Limb (tissue), 2 donors: Measurements from ENCODE around the gene COL5A3.
A peak's percentile ranks its signal among the peaks of the same experiment; 100 is the strongest.
"Not testable (repeated sequence)": the region's sequence is repeated elsewhere in the genome, so short reads cannot be mapped to it uniquely, and the experiment has no call there.

ENCODE experiments used
- DNase-seq, 2 donors: peaks; one replicate each; pipeline ENCODE4 v3.0.0-alpha.2; 2016; ENCODE audit errors: extremely low spot score in 2 of 2

COL5A3 gene

DNA sequence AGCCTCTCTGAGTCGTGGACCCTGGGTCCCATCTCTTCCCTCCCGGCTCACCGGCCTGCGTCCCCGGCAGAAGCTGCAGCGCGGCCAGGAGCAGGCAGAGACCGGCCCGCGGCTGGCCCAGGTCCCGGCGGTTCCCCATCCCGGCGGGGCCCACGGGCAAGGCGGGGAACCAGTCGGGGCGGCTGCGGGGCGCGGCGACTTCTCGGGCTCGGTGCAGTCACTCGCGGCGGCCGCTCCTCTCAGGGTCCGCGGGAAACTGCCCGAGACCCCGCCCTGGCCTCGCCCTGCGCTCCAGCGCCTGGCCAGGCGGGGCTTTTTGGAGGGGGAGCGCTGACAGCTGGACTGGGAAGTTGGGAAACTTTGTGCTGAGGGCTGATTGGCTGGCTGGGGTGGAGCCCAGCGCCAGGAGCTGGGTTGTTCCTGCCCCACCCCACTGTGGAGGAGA is at the start of gene COL5A3:
COL5A3 (minus strand) TSS at position 258 of the 445 bp plus-strand sequence; CDS start at position 139, 119 bp downstream.
- peak; percentile 34 to 44 for DNase-seq

DNA sequence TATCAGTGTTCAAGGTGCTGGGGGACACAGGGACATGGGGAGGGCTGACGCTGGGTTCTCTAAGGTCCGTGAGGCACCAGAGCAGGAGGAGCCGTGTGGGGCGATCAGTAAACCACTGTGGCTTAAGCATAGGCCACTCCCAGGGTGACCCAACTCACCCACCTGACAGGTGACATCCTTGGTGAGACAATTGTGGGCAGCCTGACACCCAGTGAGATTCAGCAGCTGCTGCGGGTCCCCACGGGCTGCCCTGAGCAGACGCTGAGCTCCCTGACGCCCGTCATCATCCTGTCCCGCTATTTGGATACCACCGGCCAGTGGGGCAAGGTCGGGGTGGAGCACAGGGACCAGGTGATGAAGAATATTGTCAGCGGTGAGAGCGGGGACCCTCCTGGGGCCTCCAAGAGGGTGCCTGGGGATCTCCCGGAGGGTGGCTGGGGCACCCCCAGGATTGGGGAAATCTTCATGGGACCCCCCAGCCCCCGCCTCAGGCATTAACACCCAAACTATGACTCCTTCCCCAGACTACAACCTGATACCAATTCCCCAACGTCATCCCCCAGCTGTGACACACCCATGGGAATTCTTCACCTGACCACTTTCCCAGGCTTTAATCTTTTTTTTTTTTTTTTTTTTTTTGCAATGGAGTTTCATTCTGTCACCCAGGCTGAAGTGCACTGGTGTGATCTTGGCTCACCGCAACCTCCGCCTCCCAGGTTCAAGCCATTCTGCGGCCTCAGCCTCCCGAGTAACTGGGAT is 42.5 kb upstream of the COL5A3 start:
- no peak for DNase-seq

DNA sequence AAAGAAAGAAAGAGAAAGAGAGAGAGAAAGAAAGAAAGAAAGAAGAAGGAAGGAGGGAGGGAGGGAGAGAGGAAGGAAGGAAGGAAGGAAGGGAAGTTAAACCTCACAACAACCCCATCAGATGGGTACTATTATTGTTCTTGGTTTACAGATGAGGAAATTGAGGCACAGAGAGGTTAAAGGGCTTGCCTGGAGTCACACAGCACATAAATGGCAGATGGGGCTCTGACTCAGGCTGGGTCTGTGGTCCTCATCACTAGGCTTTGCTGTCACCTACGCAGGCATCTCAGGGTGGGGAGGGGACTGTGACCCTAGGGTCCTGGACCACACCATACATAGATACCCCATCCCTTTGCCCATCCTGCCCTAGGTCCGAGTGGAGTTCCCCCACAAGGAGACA is 39.3 kb upstream of the COL5A3 start:
- no peak for DNase-seq

DNA sequence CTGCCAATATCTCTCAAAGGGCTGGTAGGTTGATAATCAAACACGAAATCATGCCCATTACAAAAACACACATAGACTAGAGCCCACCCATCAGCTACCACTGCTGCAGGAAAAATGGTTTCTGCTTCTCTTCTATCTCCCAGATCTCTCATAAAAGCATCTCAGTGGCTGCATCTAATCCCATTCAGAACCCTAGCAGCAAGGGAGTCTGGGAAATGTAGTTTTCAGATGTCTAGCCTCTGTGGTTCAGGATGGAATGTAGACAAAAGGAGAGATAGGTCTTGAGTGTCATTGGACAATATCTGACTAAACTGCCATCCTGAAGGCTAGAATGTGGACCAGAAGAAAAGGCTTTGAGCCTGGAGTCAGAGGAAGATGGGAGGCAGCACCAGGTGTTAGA is 35.1 kb upstream of the COL5A3 start:
- no peak for DNase-seq

DNA sequence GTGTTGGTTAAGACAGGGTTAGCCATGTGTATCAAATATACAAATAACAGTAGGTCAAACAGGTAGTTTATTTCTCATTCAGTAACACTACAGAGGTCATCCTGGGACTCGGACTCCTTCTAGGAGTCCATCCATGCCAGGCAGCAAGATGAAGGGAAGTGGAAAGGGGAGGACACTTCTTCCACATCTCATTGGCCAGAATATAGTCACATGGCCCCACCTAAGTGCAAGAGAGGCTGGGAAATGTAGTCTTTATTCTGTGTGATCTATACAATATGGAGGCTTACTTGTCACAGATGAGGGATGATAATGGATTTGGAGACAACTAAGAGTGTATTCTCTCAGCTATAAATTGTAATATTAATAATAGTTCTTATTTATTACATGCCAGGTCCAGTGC is 34.1 kb upstream of the COL5A3 start:
- no peak for DNase-seq

DNA sequence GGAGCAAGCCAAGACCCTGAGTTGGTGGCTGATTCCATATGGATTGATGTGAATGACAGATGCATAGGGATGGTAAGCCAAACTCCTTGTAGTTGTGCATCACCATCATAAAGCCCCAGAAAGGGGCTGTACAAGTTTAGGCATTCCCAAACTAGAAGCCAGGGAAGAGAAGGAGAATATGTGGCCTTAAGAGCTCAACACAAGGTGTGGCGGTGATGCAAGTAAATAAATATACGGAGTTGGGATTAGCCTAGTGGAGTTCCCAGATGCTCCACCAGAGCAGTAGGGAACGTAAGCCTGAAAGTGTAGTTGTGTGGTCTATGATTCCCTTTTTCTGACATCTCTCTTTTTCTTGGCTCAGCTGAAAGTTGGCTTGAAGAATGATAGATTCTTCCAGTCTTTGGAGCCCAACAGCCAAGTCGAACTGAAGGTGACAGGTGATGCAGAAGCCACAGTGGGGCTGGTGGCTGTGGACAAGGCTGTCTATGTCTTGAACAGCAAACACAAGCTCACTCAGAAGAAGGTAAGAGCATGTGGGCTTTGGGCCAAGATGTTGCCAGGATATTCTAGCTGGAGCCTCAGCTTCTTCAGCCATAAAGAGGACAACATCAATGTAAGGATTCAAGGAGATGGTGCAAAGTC is 33.1 kb upstream of the COL5A3 start:
- DNase-seq, result peak in 1 of 2 donors; percentile 29

DNA sequence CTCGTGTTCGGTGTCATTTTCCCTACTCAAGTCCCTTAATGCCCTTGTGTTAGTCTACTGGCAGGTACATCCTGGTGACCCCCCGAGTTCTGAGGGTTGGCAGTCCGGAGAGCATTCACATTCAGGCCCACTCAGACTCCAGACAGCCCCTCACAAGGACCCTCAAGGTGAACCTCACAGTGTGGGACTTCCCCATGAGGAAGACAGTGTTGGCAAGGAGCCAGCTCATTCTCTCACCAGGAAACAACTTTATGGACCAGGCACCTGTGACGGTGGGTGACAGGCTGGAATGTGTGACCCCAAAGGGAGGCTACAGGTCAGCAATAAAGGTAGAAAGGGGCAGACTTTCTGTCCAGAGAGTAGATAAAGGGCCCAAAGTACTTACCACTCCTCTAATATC is 27.5 kb upstream of the COL5A3 start:
- no peak for DNase-seq

DNA sequence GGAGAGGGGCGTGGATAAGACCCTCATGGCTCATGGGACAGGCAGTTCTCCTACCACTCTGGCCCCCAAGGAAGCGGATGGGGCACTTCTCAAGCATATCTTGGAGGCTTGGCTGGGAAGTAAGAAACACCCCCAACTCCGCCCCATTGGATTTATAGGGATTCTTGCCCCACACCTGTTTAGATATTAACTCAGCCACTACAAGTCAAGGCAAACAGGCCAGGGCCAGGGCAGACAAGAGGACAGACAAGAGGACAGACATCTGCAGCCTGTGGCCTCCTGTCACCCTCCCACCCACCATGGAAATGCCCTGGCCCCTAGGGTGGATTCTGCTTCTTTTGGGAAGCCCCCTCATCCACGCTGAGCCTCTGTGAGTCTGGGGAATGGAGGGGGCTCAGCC is 27.1 kb upstream of the COL5A3 start:
- DNase-seq, result no peak

DNA sequence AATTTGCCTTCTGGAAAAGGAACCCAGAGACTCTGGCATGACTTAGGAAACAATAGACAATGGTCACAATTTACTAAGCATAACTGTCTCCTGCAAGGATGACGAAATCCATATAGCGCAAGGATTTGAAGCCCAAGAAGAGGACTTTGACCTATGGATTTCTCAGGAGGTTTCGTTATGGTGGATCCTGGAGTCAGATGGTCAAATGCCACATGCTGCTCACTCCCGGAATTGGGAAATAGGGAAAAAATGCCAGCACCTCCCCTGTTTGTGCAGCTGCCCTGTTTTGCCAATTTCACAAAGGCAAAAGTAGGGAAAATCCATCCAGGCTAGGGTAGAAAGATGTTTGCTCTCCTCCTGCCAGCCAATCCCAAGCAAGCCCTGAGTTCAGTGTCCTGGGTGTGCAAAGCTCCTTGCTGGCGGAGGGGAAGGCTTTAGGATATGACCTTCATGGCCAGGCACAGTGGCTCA is 26.3 kb upstream of the COL5A3 start:
- no peak for DNase-seq

DNA sequence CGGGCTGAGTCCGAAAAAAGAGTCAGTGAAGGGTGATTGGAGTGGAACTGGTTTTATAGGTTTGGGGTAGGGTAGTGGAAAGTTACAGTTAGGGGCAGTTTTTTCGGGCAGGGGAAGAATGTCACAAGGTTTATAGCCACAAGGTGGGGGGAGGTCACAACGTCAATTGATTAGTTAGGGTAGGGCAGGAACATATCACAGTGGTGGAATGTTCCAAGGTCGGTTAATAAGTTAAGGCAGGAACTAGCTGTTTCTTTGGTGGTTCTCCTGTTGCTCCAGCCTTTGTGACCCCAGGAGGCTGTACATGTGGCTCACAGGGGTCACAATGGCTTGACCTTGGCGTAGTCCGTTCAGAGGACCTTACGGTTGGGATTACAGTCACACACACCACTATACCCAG is 23.3 kb upstream of the COL5A3 start:
- DNase-seq, result no peak

DNA sequence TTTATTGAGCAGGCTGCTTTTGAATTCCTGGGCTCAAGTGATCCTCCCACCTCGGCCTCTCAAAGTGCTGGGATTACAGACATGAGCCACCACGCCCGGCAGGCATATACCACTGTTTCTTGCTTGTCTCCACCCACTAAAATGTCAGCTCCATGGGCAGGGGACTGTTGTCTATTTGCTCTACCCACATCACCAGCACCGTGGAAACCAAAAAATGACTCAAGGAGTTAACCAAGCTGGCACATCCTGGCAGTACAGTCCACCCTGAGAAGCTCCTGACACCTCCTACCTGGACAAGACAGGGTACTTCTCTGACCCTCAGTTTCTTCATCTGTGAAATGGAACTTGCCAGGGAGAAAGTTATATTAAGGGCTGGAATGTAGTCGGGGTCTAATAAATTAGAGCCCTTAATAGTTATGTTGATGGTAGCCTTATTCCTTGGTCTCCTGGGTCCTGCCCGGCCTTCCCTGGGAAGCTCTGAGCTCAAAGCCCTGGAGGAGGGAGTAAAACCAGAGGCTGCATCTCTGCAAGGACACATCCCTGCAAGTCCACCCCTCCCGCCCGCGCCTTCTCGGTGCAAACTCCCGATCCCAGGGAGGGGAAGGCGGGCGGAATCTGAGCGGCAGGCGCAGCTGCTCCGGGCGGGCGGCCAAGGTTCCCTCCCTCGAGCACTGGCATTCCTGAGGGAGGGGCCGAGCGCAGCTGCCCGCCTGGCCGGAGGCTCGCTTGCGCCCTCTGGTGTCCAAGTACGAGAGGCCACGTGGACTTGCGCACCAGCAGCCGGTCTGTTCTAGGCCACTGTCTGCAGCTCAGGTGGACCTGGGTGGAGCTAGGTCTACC is 17.1 kb upstream of the COL5A3 start:
- peak; percentile 96 to 97 for DNase-seq

DNA sequence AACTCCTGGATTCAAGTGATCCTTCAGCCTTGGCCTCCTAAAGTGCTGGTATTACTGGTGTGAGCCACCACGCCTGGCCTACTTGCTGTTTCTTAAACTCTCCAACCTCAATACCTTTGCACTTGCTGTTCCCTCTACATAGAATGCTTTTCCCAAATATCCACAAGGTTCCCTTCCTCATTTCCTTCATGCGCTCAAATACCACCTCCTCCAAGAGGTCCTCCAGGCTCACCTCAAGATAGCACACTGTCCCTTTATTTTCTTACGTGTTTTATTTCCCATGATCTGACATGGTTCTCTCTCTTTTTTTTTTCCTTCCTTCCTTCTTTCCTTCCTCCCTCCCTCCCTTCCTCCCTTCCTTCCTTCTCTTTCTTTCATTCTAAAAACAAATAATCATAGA is 16.4 kb upstream of the COL5A3 start:
- DNase-seq, result no peak

DNA sequence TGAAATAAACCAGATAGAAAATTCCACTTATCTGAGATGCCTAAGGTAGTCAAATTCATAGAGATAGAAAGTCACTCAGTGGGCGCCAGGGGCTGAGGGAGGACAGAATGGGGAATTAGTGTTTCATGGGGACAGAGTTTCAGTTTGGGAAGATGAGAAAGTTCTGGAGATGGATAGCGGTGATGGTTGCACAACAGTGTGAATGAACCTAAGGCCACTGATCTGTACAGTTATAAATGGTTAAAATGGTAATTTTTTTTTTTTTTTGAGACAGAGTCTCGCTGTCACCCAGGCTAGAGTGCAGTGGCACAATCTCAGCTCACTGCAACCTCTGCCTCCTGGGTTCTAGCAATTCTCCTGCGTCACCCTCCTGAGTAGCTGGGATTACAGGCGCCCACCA is 12.8 kb upstream of the COL5A3 start:
- DNase-seq, result not testable (repeated sequence)

DNA sequence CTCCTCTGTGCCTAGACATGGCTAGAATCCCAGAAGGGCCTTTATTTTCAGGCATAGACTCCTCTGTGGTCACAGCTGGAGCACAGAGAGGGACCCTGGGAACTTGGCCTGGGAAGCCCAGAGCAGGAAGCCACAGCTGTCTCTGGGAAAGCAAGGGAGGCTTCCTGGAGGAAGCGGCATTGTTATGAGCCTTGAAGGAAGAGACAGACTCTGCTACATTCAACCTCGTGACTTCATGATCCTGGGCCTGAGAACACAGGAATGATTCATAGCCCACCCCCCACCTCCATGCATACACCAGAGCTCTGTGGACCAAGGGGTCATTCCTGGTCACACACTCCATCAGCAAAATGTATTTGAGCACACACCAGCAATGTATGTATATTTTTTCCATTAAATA is 11.6 kb upstream of the COL5A3 start:
- DNase-seq, result no peak

DNA sequence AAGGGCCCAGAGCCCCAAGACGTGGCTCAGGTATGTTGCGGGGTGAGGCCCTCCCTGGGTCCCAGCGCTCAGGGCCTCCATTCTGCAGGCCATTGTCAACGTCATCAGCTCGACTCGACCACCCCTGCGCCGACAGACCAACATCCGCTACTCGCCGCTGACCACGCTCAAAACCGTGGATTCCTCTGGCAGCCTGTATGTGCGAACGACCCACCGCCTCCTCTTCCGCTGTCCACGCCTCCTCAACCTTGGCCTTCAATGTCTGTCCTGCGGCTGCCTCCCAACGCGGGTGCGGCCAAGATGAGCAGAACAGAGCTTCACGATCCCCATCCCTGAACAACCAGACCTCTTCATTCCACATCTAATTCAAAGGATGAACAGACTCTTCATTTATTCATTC is 11.1 kb upstream of the COL5A3 start:
- no peak for DNase-seq

DNA sequence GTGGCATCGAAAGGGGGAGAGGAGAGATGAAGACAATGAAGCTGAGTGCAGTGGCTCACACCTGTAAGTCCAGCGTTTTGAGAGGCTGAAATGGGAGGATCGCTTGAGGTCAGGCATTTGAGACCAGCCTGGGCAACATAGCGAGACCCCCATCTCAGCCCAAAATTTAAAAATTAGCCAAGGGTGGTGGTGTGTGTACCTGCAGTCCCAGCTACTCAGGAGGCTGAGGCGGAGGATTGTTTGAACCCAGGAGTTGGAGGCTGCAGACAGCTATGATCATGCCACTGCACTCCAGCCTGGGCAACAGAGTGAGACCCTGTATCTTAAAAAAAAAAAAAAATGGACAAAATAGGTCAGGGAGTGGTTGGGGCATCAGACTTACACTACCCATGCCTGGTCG is 10.5 kb upstream of the COL5A3 start:
- DNase-seq, result no peak

DNA sequence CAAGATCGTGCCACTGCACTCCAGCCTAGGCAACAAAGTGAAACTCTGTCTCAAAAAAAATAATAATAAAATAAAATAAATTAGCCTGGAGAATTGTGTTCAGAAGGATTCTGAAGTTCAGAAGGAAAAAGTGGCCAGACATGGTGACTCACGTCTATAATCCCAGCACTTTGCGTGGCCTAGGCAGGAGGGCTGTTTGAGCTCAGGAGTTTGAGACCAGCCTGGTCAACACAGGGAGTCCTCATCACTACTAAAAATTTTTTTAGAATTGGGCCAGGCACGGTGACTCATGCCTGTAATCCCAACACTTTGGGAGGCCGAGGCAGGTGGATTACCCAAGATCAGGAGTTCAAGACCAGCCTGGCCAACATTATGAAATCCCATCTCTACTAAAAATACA is 8.9 kb upstream of the COL5A3 start:
- DNase-seq, result no peak

DNA sequence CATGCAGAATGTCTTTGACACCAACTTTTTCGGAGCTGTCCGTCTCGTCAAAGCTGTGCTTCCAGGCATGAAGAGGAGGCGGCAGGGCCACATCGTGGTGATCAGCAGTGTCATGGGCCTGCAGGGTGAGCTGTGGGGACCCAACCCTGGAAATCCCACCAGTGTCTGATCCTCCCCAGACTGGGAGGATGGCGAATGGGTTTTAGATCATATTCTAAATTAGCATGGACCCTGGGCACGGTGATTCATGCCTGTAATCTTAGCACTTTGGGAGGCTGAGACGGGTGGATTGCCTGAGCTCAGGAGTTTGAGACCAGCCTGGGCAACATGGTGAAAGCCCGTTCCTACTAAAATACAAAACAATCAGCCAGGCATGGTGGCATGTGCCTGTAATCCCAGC is 8.5 kb upstream of the COL5A3 start:
- DNase-seq, result no peak

DNA sequence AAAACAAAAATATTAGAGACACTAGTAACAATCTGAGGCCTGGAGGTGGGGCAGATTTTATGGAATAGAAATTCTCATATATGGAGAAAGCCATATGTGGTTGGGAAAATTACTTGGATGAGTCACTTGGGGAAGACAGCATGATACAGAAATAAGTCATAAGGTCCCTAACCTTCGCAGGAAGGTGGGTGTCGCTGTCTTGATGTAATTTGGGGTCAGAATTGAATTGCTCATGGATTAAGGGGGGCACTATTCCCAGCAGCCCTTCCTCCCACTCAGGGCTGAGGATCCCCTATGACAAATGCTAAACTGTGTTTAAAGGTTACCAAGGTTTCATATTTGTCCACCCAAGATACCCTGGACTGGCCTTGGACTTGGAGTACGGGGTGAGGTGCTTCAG is 8.0 kb upstream of the COL5A3 start:
- DNase-seq, result no peak

DNA sequence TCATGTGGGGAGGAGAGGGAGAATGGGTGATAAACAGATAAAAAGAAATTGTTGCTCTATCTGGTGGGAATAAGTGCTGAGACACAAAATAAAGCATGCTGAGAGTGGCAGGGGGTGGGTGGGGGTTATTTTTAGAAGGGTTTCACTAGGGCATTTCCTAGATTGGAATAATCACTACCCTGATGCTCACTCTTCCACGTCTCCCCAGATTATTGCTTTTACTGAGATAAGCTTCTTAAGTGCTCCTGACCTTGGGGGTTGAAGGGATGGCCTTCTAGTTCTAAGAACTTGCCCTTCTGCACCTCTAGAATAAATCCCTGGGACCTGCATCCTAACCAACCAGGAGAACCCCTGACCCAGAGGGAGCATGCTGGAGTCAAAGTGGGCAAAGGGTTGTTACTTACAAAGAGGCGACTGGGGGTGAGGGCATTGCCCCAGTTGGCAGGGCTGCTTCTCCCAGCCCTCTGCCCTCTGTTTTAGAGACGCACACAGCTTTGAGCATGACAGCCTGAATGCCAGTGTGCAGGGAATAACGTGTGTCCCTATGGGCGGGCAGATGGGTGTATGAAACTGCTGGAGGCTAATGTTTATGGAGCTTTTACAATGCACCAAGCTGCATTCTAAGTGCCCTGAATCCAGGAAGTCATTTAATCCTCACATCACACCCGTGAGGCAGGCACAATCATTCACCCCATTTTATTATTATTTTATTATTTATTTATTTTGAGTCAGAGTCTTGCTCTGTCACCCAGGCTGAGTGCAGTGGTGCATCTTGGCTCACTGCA is 3.7 kb upstream of the COL5A3 start:
- no peak for DNase-seq

DNA sequence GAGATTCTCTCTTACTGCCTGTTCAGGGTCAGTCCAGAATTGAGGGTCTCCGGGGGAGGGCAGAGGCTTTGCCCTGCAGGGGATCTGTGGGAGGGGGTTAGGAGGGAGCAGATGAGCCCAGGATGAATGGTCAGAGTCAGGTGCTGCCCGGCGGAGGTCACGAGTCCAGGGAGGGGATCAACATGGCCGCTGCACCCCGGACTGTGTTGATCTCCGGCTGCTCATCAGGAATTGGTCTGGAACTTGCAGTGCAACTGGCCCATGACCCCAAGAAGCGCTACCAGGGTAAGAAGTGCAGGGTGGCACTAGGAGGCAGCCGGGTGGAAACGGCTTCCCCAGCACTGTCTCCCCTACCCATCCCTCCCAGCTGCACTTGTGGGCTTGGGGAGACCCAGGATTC is 3.0 kb upstream of the COL5A3 start, which contains the start of gene RDH8:
RDH8 (plus strand) TSS at position 168 of the 400 bp plus-strand sequence; CDS start at position 183, 15 bp downstream.
- no peak for DNase-seq
